ENCODE measurements around the gene GAD1. TPM values are rescaled to one million over a fixed set of nuclear protein-coding genes. Genes with fewer than 3 reads are reported as not detected.
A peak's percentile ranks its signal among the peaks of the same experiment; 100 is the strongest.

GAD1 gene
- total and polyA plus RNA-seq, 4 experiments from 2014 or later: not detected

- H3K4me1 Mint-ChIP-seq: peaks cover 6 to 15% (median 11%) of the 10 kb centered on the region in 4 donors
- Histone ChIP-seq H3K4me3 (ENCODE audit: low read length in 2 of 2) (no peak overlapping the region), H3K27me3 (ENCODE audit: insufficient read depth, low read length) (no peaks in the 10 kb centered on the region), H3K36me3 (ENCODE audit: insufficient read depth, low read length) (no peaks in the 10 kb centered on the region), H3K4me1 (ENCODE audit: insufficient read depth, low read length) (peaks cover 10% of the 10 kb centered on the region), H3K27ac (ENCODE audit: low read depth, low read length) (no peak overlapping the region), H3K9me3 (ENCODE audit: control insufficient read depth in 1 of 2, low read length in 2 of 2) (no peaks in the 10 kb centered on the region)
- no peaks in the 10 kb centered on the region for H3K36me3 Mint-ChIP-seq
- ChIA-PET CTCF (ENCODE audit: partially characterized antibody) (interaction anchor here (1.5 kb wide), 1 partner anchor 30 kb away, joined by 4 read pairs; no protein-coding TSS in a partner anchor), POLR2A (ENCODE audit: partially characterized antibody) (no interaction called here)
- H3K27me3 Mint-ChIP-seq: peaks cover 2 to 3% of the 10 kb centered on the region in 2 donors
- intact Hi-C loops (cut with micrococcal nuclease): no loop called here
- peaks cover 0 to 2% (median 0%) of the 10 kb centered on the region in 8 donors for H3K9me3 Mint-ChIP-seq
- H3K4me3 Mint-ChIP-seq: no peak overlapping the region
- DNase-seq: no peak
- no peak overlapping the region for H3K27ac Mint-ChIP-seq
Measured at GRCh38 chr2:170845343-170845742, 28.7 kb downstream of the GAD1 start.

GRCh38 chr2:170846314-170846713, 29.6 kb downstream of the GAD1 start:
- intact Hi-C loops (cut with micrococcal nuclease): no loop called here
- Mint-ChIP-seq H3K4me1 (peaks cover 6 to 15% (median 11%) of the 10 kb centered on the region in 4 donors), H3K27me3 (peaks cover 2 to 3% of the 10 kb centered on the region in 2 donors), H3K36me3 (no peaks in the 10 kb centered on the region), H3K27ac (no peak overlapping the region), H3K9me3 (no peaks in the 10 kb centered on the region), H3K4me3 (no peak overlapping the region)
- H3K9me3 ChIP-seq (ENCODE audit: control insufficient read depth in 1 of 2, low read length in 2 of 2): no peaks in the 10 kb centered on the region
- POLR2A ChIA-PET (ENCODE audit: partially characterized antibody): no interaction called here
- peaks cover 10% of the 10 kb centered on the region for H3K4me1 ChIP-seq (ENCODE audit: insufficient read depth, low read length)
- no peak for DNase-seq
- CTCF ChIA-PET (ENCODE audit: partially characterized antibody): interaction anchor here (0.7 to 1.5 kb wide), 2 partner anchors 29 to 30 kb away, joined by 3 to 4 read pairs; no protein-coding TSS in a partner anchor
- no peak overlapping the region for H3K4me3 ChIP-seq (ENCODE audit: low read length in 2 of 2)
- H3K27ac ChIP-seq (ENCODE audit: low read depth, low read length): no peak overlapping the region
- H3K27me3 ChIP-seq (ENCODE audit: insufficient read depth, low read length): no peaks in the 10 kb centered on the region
- no peaks in the 10 kb centered on the region for H3K36me3 ChIP-seq (ENCODE audit: insufficient read depth, low read length)

GRCh38 chr2:170847716-170848115, 31.0 kb downstream of the GAD1 start:
- ChIA-PET CTCF (ENCODE audit: partially characterized antibody) (interaction anchor here (2.5 kb wide), 1 partner anchor 25 kb away, joined by 8 read pairs; no protein-coding TSS in a partner anchor), POLR2A (ENCODE audit: partially characterized antibody) (interaction anchor here (0.7 kb wide), 1 partner anchor 44 kb away, joined by 3 read pairs; no protein-coding TSS in a partner anchor)
- no peaks in the 10 kb centered on the region for H3K36me3 ChIP-seq (ENCODE audit: insufficient read depth, low read length)
- H3K36me3 Mint-ChIP-seq: no peaks in the 10 kb centered on the region
- no peak overlapping the region for H3K4me3 ChIP-seq (ENCODE audit: low read length in 2 of 2)
- peaks cover 6 to 14% (median 10%) of the 10 kb centered on the region in 4 donors for H3K4me1 Mint-ChIP-seq
- no peaks in the 10 kb centered on the region for H3K27me3 ChIP-seq (ENCODE audit: insufficient read depth, low read length)
- no peaks in the 10 kb centered on the region for H3K9me3 ChIP-seq (ENCODE audit: control insufficient read depth in 1 of 2, low read length in 2 of 2)
- H3K4me1 ChIP-seq (ENCODE audit: insufficient read depth, low read length): peaks cover 10% of the 10 kb centered on the region
- H3K9me3 Mint-ChIP-seq: no peaks in the 10 kb centered on the region
- peaks cover 2 to 3% of the 10 kb centered on the region in 2 donors for H3K27me3 Mint-ChIP-seq
- H3K27ac Mint-ChIP-seq: peak overlapping the region in 1 of 7 donors; percentile 6
- H3K27ac ChIP-seq (ENCODE audit: low read depth, low read length): no peak overlapping the region
- DNase-seq: no peak
- intact Hi-C loops (cut with micrococcal nuclease): no loop called here
- H3K4me3 Mint-ChIP-seq: no peak overlapping the region

GRCh38 chr2:170848587-170848986, 31.9 kb downstream of the GAD1 start:
- H3K9me3 ChIP-seq (ENCODE audit: control insufficient read depth in 1 of 2, low read length in 2 of 2): no peaks in the 10 kb centered on the region
- H3K4me3 ChIP-seq (ENCODE audit: low read length in 2 of 2): no peak overlapping the region
- H3K4me1 Mint-ChIP-seq: peaks cover 5 to 6% (median 5%) of the 10 kb centered on the region in 4 donors
- H3K9me3 Mint-ChIP-seq: no peaks in the 10 kb centered on the region
- H3K36me3 Mint-ChIP-seq: no peaks in the 10 kb centered on the region
- H3K4me3 Mint-ChIP-seq: no peak overlapping the region
- intact Hi-C loops (cut with micrococcal nuclease): no loop called here
- CTCF ChIA-PET (ENCODE audit: partially characterized antibody): interaction anchor here (2.5 kb wide), 1 partner anchor 24 kb away, joined by 8 read pairs; no protein-coding TSS in a partner anchor
- H3K27ac Mint-ChIP-seq: no peak overlapping the region
- peaks cover 7% of the 10 kb centered on the region for H3K4me1 ChIP-seq (ENCODE audit: insufficient read depth, low read length)
- H3K27me3 ChIP-seq (ENCODE audit: insufficient read depth, low read length): no peaks in the 10 kb centered on the region
- peaks cover 2 to 3% of the 10 kb centered on the region in 2 donors for H3K27me3 Mint-ChIP-seq
- H3K27ac ChIP-seq (ENCODE audit: low read depth, low read length): no peak overlapping the region
- DNase-seq: no peak
- no peaks in the 10 kb centered on the region for H3K36me3 ChIP-seq (ENCODE audit: insufficient read depth, low read length)
- POLR2A ChIA-PET (ENCODE audit: partially characterized antibody): no interaction called here

GRCh38 chr2:170850251-170850650, 33.6 kb downstream of the GAD1 start:
- no peaks in the 10 kb centered on the region for H3K36me3 Mint-ChIP-seq

GRCh38 chr2:170851635-170852034, 34.9 kb downstream of the GAD1 start:
- DNase-seq: no peak
- no peaks in the 10 kb centered on the region for H3K36me3 Mint-ChIP-seq
- H3K4me1 ChIP-seq (ENCODE audit: insufficient read depth, low read length): no peaks in the 10 kb centered on the region
- no peak overlapping the region for H3K27ac Mint-ChIP-seq
- H3K36me3 ChIP-seq (ENCODE audit: insufficient read depth, low read length): no peaks in the 10 kb centered on the region
- POLR2A ChIA-PET (ENCODE audit: partially characterized antibody): no interaction called here
- H3K9me3 ChIP-seq (ENCODE audit: control insufficient read depth in 1 of 2, low read length in 2 of 2): no peaks in the 10 kb centered on the region
- H3K27me3 Mint-ChIP-seq: peaks cover 6 to 11% of the 10 kb centered on the region in 2 donors
- H3K27me3 ChIP-seq (ENCODE audit: insufficient read depth, low read length): no peaks in the 10 kb centered on the region
- intact Hi-C loops (cut with micrococcal nuclease): no loop called here
- H3K27ac ChIP-seq (ENCODE audit: low read depth, low read length): no peak overlapping the region
- H3K9me3 Mint-ChIP-seq: no peaks in the 10 kb centered on the region
- no peak overlapping the region for H3K4me3 Mint-ChIP-seq
- H3K4me1 Mint-ChIP-seq: no peaks in the 10 kb centered on the region
- H3K4me3 ChIP-seq (ENCODE audit: low read length in 2 of 2): no peak overlapping the region
- CTCF ChIA-PET (ENCODE audit: partially characterized antibody): no interaction called here

More at GRCh38 chr2:170850251-170850650, 33.6 kb downstream of the GAD1 start:
- no peaks in the 10 kb centered on the region for H3K9me3 Mint-ChIP-seq
- Histone ChIP-seq H3K27me3 (ENCODE audit: insufficient read depth, low read length) (no peaks in the 10 kb centered on the region), H3K4me1 (ENCODE audit: insufficient read depth, low read length) (no peaks in the 10 kb centered on the region), H3K36me3 (ENCODE audit: insufficient read depth, low read length) (no peaks in the 10 kb centered on the region), H3K27ac (ENCODE audit: low read depth, low read length) (no peak overlapping the region), H3K9me3 (ENCODE audit: control insufficient read depth in 1 of 2, low read length in 2 of 2) (no peaks in the 10 kb centered on the region), H3K4me3 (ENCODE audit: low read length in 2 of 2) (no peak overlapping the region)
- no peak overlapping the region for H3K27ac Mint-ChIP-seq
- H3K27me3 Mint-ChIP-seq: peaks cover 3 to 6% of the 10 kb centered on the region in 2 donors
- H3K4me3 Mint-ChIP-seq: no peak overlapping the region
- ChIA-PET POLR2A (ENCODE audit: partially characterized antibody) (no interaction called here), CTCF (ENCODE audit: partially characterized antibody) (no interaction called here)
- H3K4me1 Mint-ChIP-seq: no peaks in the 10 kb centered on the region
- no peak for DNase-seq
- intact Hi-C loops (cut with micrococcal nuclease): no loop called here

GRCh38 chr2:170856066-170856465, 39.4 kb downstream of the GAD1 start:
- no peak overlapping the region for H3K27ac ChIP-seq (ENCODE audit: low read depth, low read length)
- H3K9me3 Mint-ChIP-seq: peaks cover 0 to 2% (median 0%) of the 10 kb centered on the region in 8 donors
- H3K36me3 Mint-ChIP-seq: no peaks in the 10 kb centered on the region
- no peaks in the 10 kb centered on the region for H3K4me1 ChIP-seq (ENCODE audit: insufficient read depth, low read length)
- intact Hi-C loops (cut with micrococcal nuclease): no loop called here
- H3K4me3 ChIP-seq (ENCODE audit: low read length in 2 of 2): no peak overlapping the region
- CTCF ChIA-PET (ENCODE audit: partially characterized antibody): no interaction called here
- H3K27me3 ChIP-seq (ENCODE audit: insufficient read depth, low read length): no peaks in the 10 kb centered on the region
- H3K27ac Mint-ChIP-seq: no peak overlapping the region
- peaks cover 14 to 17% of the 10 kb centered on the region in 2 donors for H3K27me3 Mint-ChIP-seq
- DNase-seq: no peak
- no peaks in the 10 kb centered on the region for H3K4me1 Mint-ChIP-seq
- POLR2A ChIA-PET (ENCODE audit: partially characterized antibody): no interaction called here
- H3K9me3 ChIP-seq (ENCODE audit: control insufficient read depth in 1 of 2, low read length in 2 of 2): no peaks in the 10 kb centered on the region
- no peak overlapping the region for H3K4me3 Mint-ChIP-seq
- no peaks in the 10 kb centered on the region for H3K36me3 ChIP-seq (ENCODE audit: insufficient read depth, low read length)

Data from CD4-positive, alpha-beta memory T cell (primary cell).